Progenitor cell of endocrine pancreas (in vitro differentiated cells): Measurements from ENCODE around the gene SCNN1A. TPM values are rescaled to one million over a fixed set of nuclear protein-coding genes. Genes with fewer than 3 reads are reported as not detected.

Experiments used
- DNase-seq: peaks from one replicate; pipeline ENCODE4 v3.0.0; 2021; ENCODE audit warnings: low spot score; ENCODE audit not compliant: unreplicated experiment
- H3K27ac Mint-ChIP-seq: 2 replicates; pipeline ENCODE4 v1.8.0; 2021; ENCODE audit warnings: mild to moderate bottlenecking, moderate library complexity, mixed read lengths
- H3K27me3 Mint-ChIP-seq: 2 replicates; pipeline ENCODE4 v1.8.0; 2021; ENCODE audit warnings: mixed read lengths
- H3K36me3 Mint-ChIP-seq: 2 replicates; pipeline ENCODE4 v1.8.0; 2022; ENCODE audit warnings: mixed read lengths; ENCODE audit not compliant: insufficient read depth
- H3K4me1 Mint-ChIP-seq: 2 replicates; pipeline ENCODE4 v1.8.0; 2021; ENCODE audit warnings: low read depth, mixed read lengths
- H3K4me3 Mint-ChIP-seq: 2 replicates; pipeline ENCODE4 v1.8.0; 2021; ENCODE audit warnings: low read depth, mild to moderate bottlenecking, moderate library complexity, mixed read lengths
- H3K9me3 Mint-ChIP-seq: 2 replicates; pipeline ENCODE4 v1.8.0; 2021; ENCODE audit warnings: low read depth, mixed read lengths
- CTCF ChIP-seq: fragments of 200-600 bp; sonication (generic); IDR thresholded peaks from one replicate; pipeline ENCODE4 v1.5.0; 2021; ENCODE audit warnings: antibody characterized with exemption, mild to moderate bottlenecking; ENCODE audit not compliant: unreplicated experiment
- total RNA-seq: library from RNA; stranded (reverse); gene quantifications from 2 replicates; pipeline ENCODE4 v1.2.1, GENCODE V29; 2021

SCNN1A gene
- total RNA-seq, 1 donor from 2014 or later, result 14.3 TPM

GRCh38 chr12:6367969-6368892 is 7.1 kb downstream of the SCNN1A start:
- TF ChIP-seq CTCF, result no peak

GRCh38 chr12:6367065-6367968 is 8.0 kb downstream of the SCNN1A start:
- H3K4me3 Mint-ChIP-seq, result no peak overlapping the region
- no peak for DNase-seq
- no peaks in the 10 kb centered on the region for H3K27me3 Mint-ChIP-seq
- H3K27ac Mint-ChIP-seq, result no peak overlapping the region
- no peaks in the 10 kb centered on the region for H3K36me3 Mint-ChIP-seq
- peaks cover 23% of the 10 kb centered on the region for H3K4me1 Mint-ChIP-seq
- H3K9me3 Mint-ChIP-seq, result no peaks in the 10 kb centered on the region
- TF ChIP-seq CTCF, result no peak

More at GRCh38 chr12:6367969-6368892, 7.1 kb downstream of the SCNN1A start:
- DNase-seq, result no peak
- Mint-ChIP-seq H3K4me3 (no peak overlapping the region), H3K9me3 (no peaks in the 10 kb centered on the region), H3K36me3 (no peaks in the 10 kb centered on the region), H3K4me1 (peaks cover 32% of the 10 kb centered on the region), H3K27me3 (no peaks in the 10 kb centered on the region), H3K27ac (no peak overlapping the region)

- peaks cover 2% of the 10 kb centered on the region for H3K27me3 Mint-ChIP-seq
- peak overlapping the region; percentile 54 for H3K27ac Mint-ChIP-seq
- H3K4me3 Mint-ChIP-seq, result peak overlapping the region; percentile 67
- DNase-seq, result no peak
- H3K36me3 Mint-ChIP-seq, result no peaks in the 10 kb centered on the region
- peaks cover 4% of the 10 kb centered on the region for H3K4me1 Mint-ChIP-seq
- TF ChIP-seq CTCF, result no peak
- no peaks in the 10 kb centered on the region for H3K9me3 Mint-ChIP-seq
Observed at GRCh38 chr12:6364044-6364374, 11.4 kb downstream of the SCNN1A start.

GRCh38 chr12:6363330-6364043 is 11.9 kb downstream of the SCNN1A start:
- peak overlapping the region; percentile 89 for H3K27ac Mint-ChIP-seq
- H3K9me3 Mint-ChIP-seq, result no peaks in the 10 kb centered on the region
- DNase-seq, result peak; percentile 73
- peaks cover 2% of the 10 kb centered on the region for H3K27me3 Mint-ChIP-seq
- H3K4me3 Mint-ChIP-seq, result peak overlapping the region; percentile 67
- no peaks in the 10 kb centered on the region for H3K36me3 Mint-ChIP-seq
- peaks cover 4% of the 10 kb centered on the region for H3K4me1 Mint-ChIP-seq
- TF ChIP-seq CTCF, result peak; percentile 31

GRCh38 chr12:6363010-6363329 is 12.4 kb downstream of the SCNN1A start:
- Mint-ChIP-seq H3K27me3 (peaks cover 2% of the 10 kb centered on the region), H3K4me3 (no peak overlapping the region), H3K9me3 (no peaks in the 10 kb centered on the region), H3K36me3 (no peaks in the 10 kb centered on the region), H3K4me1 (peaks cover 4% of the 10 kb centered on the region), H3K27ac (no peak overlapping the region)
- TF ChIP-seq CTCF, result no peak
- no peak for DNase-seq
